ENCODE measurements around the gene VN1R2.
"Not testable (repeated sequence)": the region's sequence is repeated elsewhere in the genome, so short reads cannot be mapped to it uniquely, and the experiment has no call there.

The VN1R2 gene

GRCh38 chr19:53281947-53282346, 23.9 kb downstream of the VN1R2 start:
- not testable (repeated sequence) for ATAC-seq (replicated peaks); H3K4me1 Mint-ChIP-seq (ENCODE audit: low read depth in 2 of 2); H3K9me3 Mint-ChIP-seq; H3K36me3 Mint-ChIP-seq (ENCODE audit: insufficient read depth); H3K27ac Mint-ChIP-seq; H3K4me3 Mint-ChIP-seq
- DNase-seq: peak in 1 of 3 experiments; percentile 11
- H3K27me3 Mint-ChIP-seq: peaks cover 6 to 14% of the 10 kb centered on the region in 2 donors

GRCh38 chr19:53285087-53285486, 27.0 kb downstream of the VN1R2 start:
- Mint-ChIP-seq H3K9me3 (peaks cover 0 to 1% of the 10 kb centered on the region in 2 donors), H3K4me3 (no peak overlapping the region), H3K4me1 (ENCODE audit: low read depth in 2 of 2) (no peaks in the 10 kb centered on the region), H3K27ac (no peak overlapping the region), H3K36me3 (ENCODE audit: insufficient read depth) (no peaks in the 10 kb centered on the region), H3K27me3 (peaks cover 6 to 14% of the 10 kb centered on the region in 2 donors)
- DNase-seq: no peak
- ATAC-seq (replicated peaks): no peak

- H3K36me3 Mint-ChIP-seq (ENCODE audit: insufficient read depth): no peaks in the 10 kb centered on the region
- no peaks in the 10 kb centered on the region for H3K4me1 Mint-ChIP-seq (ENCODE audit: low read depth in 2 of 2)
- DNase-seq: no peak
- H3K4me3 Mint-ChIP-seq: no peak overlapping the region
- H3K27me3 Mint-ChIP-seq: no peaks in the 10 kb centered on the region
- H3K9me3 Mint-ChIP-seq: peaks cover 6 to 16% of the 10 kb centered on the region in 2 donors
- no peak for ATAC-seq (replicated peaks)
- no peak overlapping the region for H3K27ac Mint-ChIP-seq
Observed at GRCh38 chr19:53290758-53291549, 32.9 kb downstream of the VN1R2 start.

- no peak for ATAC-seq (replicated peaks)
- Mint-ChIP-seq H3K27me3 (no peaks in the 10 kb centered on the region), H3K27ac (no peak overlapping the region), H3K9me3 (peaks cover 7 to 16% of the 10 kb centered on the region in 2 donors), H3K4me3 (no peak overlapping the region), H3K36me3 (ENCODE audit: insufficient read depth) (no peaks in the 10 kb centered on the region), H3K4me1 (ENCODE audit: low read depth in 2 of 2) (no peaks in the 10 kb centered on the region)
- DNase-seq: no peak
Observed at GRCh38 chr19:53294786-53295441, 36.8 kb downstream of the VN1R2 start.

GRCh38 chr19:53301341-53301740, 43.2 kb downstream of the VN1R2 start:
- H3K36me3 Mint-ChIP-seq (ENCODE audit: insufficient read depth); H3K4me1 Mint-ChIP-seq (ENCODE audit: low read depth in 2 of 2); H3K27ac Mint-ChIP-seq; DNase-seq; ATAC-seq (replicated peaks); H3K4me3 Mint-ChIP-seq: not testable (repeated sequence)
- Mint-ChIP-seq H3K27me3 (peaks cover 29 to 30% of the 10 kb centered on the region in 2 donors), H3K9me3 (peaks cover 6 to 15% of the 10 kb centered on the region in 2 donors)

GRCh38 chr19:53308339-53308811, 50.3 kb downstream of the VN1R2 start:
- Mint-ChIP-seq H3K27me3 (peaks cover 53 to 56% of the 10 kb centered on the region in 2 donors), H3K27ac (no peak overlapping the region), H3K9me3 (peaks cover 9 to 27% of the 10 kb centered on the region in 2 donors), H3K4me3 (no peak overlapping the region), H3K36me3 (ENCODE audit: insufficient read depth) (no peaks in the 10 kb centered on the region), H3K4me1 (ENCODE audit: low read depth in 2 of 2) (no peaks in the 10 kb centered on the region)
- ATAC-seq (replicated peaks) (no peak), DNase-seq (no peak)
